Measurements from ENCODE around the gene ATP23. TPM values are rescaled to one million over a fixed set of nuclear protein-coding genes. Genes with fewer than 3 reads are reported as not detected.

Gene ATP23
- total RNA-seq, 1 donor = 5.1 TPM

GRCh38 chr12:57993834-57994233, 52.5 kb downstream of the ATP23 start:
- Histone ChIP-seq H3K4me1 (ENCODE audit: insufficient read depth, low read length) (no peaks in the 10 kb centered on the region), H2AFZ (ENCODE audit: low read length) (no peak overlapping the region), H3K4me3 (ENCODE audit: insufficient read depth, low read length) (no peak overlapping the region), H3K9me3 (ENCODE audit: low read depth, low read length) (peaks cover 2% of the 10 kb centered on the region), H3K4me2 (ENCODE audit: insufficient read depth, low read length) (no peak overlapping the region), H3K36me3 (ENCODE audit: insufficient read depth, low read length) (no peaks in the 10 kb centered on the region), H3K27ac (ENCODE audit: low read depth, low read length) (no peak overlapping the region), H3K27me3 (ENCODE audit: insufficient read depth, low read length) (no peaks in the 10 kb centered on the region), H4K20me1 (ENCODE audit: insufficient read depth, low read length) (no peaks in the 10 kb centered on the region), H3K79me2 (ENCODE audit: insufficient read depth, low read length) (no peaks in the 10 kb centered on the region)
- no peak for DNase-seq (ENCODE audit: insufficient read length, low spot score, missing footprints)
- TF ChIP-seq CTCF (IDR thresholded peaks at IDR 0.05; ENCODE audit: extremely low read depth, low read depth, low read length) = no peak

GRCh38 chr12:57996520-57996919, 55.2 kb downstream of the ATP23 start:
- H3K9me3 ChIP-seq (ENCODE audit: low read depth, low read length) = peaks cover 2% of the 10 kb centered on the region
- no peak for DNase-seq (ENCODE audit: insufficient read length, low spot score, missing footprints)
- no peaks in the 10 kb centered on the region for H3K36me3 ChIP-seq (ENCODE audit: insufficient read depth, low read length)
- H3K4me2 ChIP-seq (ENCODE audit: insufficient read depth, low read length) = no peak overlapping the region
- no peak overlapping the region for H2AFZ ChIP-seq (ENCODE audit: low read length)
- H4K20me1 ChIP-seq (ENCODE audit: insufficient read depth, low read length) = no peaks in the 10 kb centered on the region
- no peaks in the 10 kb centered on the region for H3K27me3 ChIP-seq (ENCODE audit: insufficient read depth, low read length)
- H3K79me2 ChIP-seq (ENCODE audit: insufficient read depth, low read length) = no peaks in the 10 kb centered on the region
- no peak overlapping the region for H3K27ac ChIP-seq (ENCODE audit: low read depth, low read length)
- no peak overlapping the region for H3K4me3 ChIP-seq (ENCODE audit: insufficient read depth, low read length)
- no peaks in the 10 kb centered on the region for H3K4me1 ChIP-seq (ENCODE audit: insufficient read depth, low read length)
- no peak for TF ChIP-seq CTCF (IDR thresholded peaks at IDR 0.05; ENCODE audit: extremely low read depth, low read depth, low read length)

GRCh38 chr12:57998251-57998650, 56.9 kb downstream of the ATP23 start:
- TF ChIP-seq CTCF (IDR thresholded peaks at IDR 0.05; ENCODE audit: extremely low read depth, low read depth, low read length) = no peak
- Histone ChIP-seq H3K4me1 (ENCODE audit: insufficient read depth, low read length) (no peaks in the 10 kb centered on the region), H2AFZ (ENCODE audit: low read length) (no peak overlapping the region), H3K79me2 (ENCODE audit: insufficient read depth, low read length) (no peaks in the 10 kb centered on the region), H3K36me3 (ENCODE audit: insufficient read depth, low read length) (no peaks in the 10 kb centered on the region), H4K20me1 (ENCODE audit: insufficient read depth, low read length) (no peaks in the 10 kb centered on the region), H3K4me3 (ENCODE audit: insufficient read depth, low read length) (no peak overlapping the region), H3K9me3 (ENCODE audit: low read depth, low read length) (peaks cover 2% of the 10 kb centered on the region), H3K27ac (ENCODE audit: low read depth, low read length) (no peak overlapping the region), H3K4me2 (ENCODE audit: insufficient read depth, low read length) (no peak overlapping the region), H3K27me3 (ENCODE audit: insufficient read depth, low read length) (no peaks in the 10 kb centered on the region)
- no peak for DNase-seq (ENCODE audit: insufficient read length, low spot score, missing footprints)

- no peaks in the 10 kb centered on the region for H4K20me1 ChIP-seq (ENCODE audit: insufficient read depth, low read length)
- no peaks in the 10 kb centered on the region for H3K79me2 ChIP-seq (ENCODE audit: insufficient read depth, low read length)
- DNase-seq (ENCODE audit: insufficient read length, low spot score, missing footprints) = no peak
- H3K36me3 ChIP-seq (ENCODE audit: insufficient read depth, low read length) = no peaks in the 10 kb centered on the region
- H3K4me2 ChIP-seq (ENCODE audit: insufficient read depth, low read length) = no peak overlapping the region
- H2AFZ ChIP-seq (ENCODE audit: low read length) = no peak overlapping the region
- no peaks in the 10 kb centered on the region for H3K4me1 ChIP-seq (ENCODE audit: insufficient read depth, low read length)
- H3K27ac ChIP-seq (ENCODE audit: low read depth, low read length) = no peak overlapping the region
- peaks cover 2% of the 10 kb centered on the region for H3K9me3 ChIP-seq (ENCODE audit: low read depth, low read length)
- H3K4me3 ChIP-seq (ENCODE audit: insufficient read depth, low read length) = no peak overlapping the region
- no peak for TF ChIP-seq CTCF (IDR thresholded peaks at IDR 0.05; ENCODE audit: extremely low read depth, low read depth, low read length)
- H3K27me3 ChIP-seq (ENCODE audit: insufficient read depth, low read length) = no peaks in the 10 kb centered on the region
These were observed 59.1 kb downstream of the ATP23 start for GRCh38 chr12:58000499-58000898.
